ENCODE data around the gene CHD8.
A peak's percentile ranks its signal among the peaks of the same experiment; 100 is the strongest.
"Not testable (repeated sequence)": the region's sequence is repeated elsewhere in the genome, so short reads cannot be mapped to it uniquely, and the experiment has no call there.

CHD8 gene

GRCh38 chr14:21382886-21383847, 72.8 kb downstream of the CHD8 start:
- TF ChIP-seq CTCF (conservative IDR thresholded peaks at IDR 0.05; ENCODE audit: low read depth): no peak
- CTCF ChIA-PET: interaction anchor here (0.5 to 0.6 kb wide), 2 partner anchors 80 to 802 kb away, joined by 3 read pairs; no protein-coding TSS in a partner anchor
- peak; percentile 52 for DNase-seq (ENCODE audit: low spot score)
- peak overlapping the region; percentile 91 for H3K27ac ChIP-seq
- POLR2A ChIA-PET (ENCODE audit: low non-redundant PET): interaction anchor here (0.6 kb wide), 1 partner anchor 922 kb away, joined by 3 read pairs; the partner anchor contains the start of gene PIP4P1

- POLR2A ChIA-PET (ENCODE audit: low non-redundant PET): interaction anchor here (0.6 kb wide), 1 partner anchor 921 kb away, joined by 3 read pairs; the partner anchor contains the start of gene PIP4P1
- CTCF ChIA-PET: interaction anchor here (0.7 kb wide), 1 partner anchor 74 kb away, joined by 3 read pairs; the partner anchor contains the start of gene CHD8
- TF ChIP-seq CTCF (conservative IDR thresholded peaks at IDR 0.05; ENCODE audit: low read depth): no peak
- DNase-seq (ENCODE audit: low spot score): no peak
- H3K27ac ChIP-seq: no peak overlapping the region
Observed at GRCh38 chr14:21382095-21382494, 73.8 kb downstream of the CHD8 start.

- CTCF ChIA-PET: interaction anchor here (0.9 kb wide), 1 partner anchor 22 kb away, joined by 3 read pairs; no protein-coding TSS in a partner anchor
Observed at GRCh38 chr14:21379338-21379737, 76.6 kb downstream of the CHD8 start.

GRCh38 chr14:21373980-21374379, 81.9 kb downstream of the CHD8 start:
- no peak for TF ChIP-seq CTCF (conservative IDR thresholded peaks at IDR 0.05; ENCODE audit: low read depth)
- ChIA-PET CTCF (no interaction called here), POLR2A (ENCODE audit: low non-redundant PET) (no interaction called here)
- no peak for DNase-seq (ENCODE audit: low spot score)
- no peak overlapping the region for H3K27ac ChIP-seq

More at GRCh38 chr14:21379338-21379737, 76.6 kb downstream of the CHD8 start:
- no peak for TF ChIP-seq CTCF (conservative IDR thresholded peaks at IDR 0.05; ENCODE audit: low read depth)
- DNase-seq (ENCODE audit: low spot score): no peak
- H3K27ac ChIP-seq: no peak overlapping the region
- POLR2A ChIA-PET (ENCODE audit: low non-redundant PET): no interaction called here

- POLR2A ChIA-PET (ENCODE audit: low non-redundant PET); DNase-seq (ENCODE audit: low spot score); H3K27ac ChIP-seq: not testable (repeated sequence)
- CTCF ChIA-PET: interaction anchor here (0.8 kb wide), 1 partner anchor 997 kb away, joined by 3 read pairs; no protein-coding TSS in a partner anchor
Observed at GRCh38 chr14:21372814-21373213, 83.1 kb downstream of the CHD8 start.

- no peak for DNase-seq (ENCODE audit: low spot score)
- ChIA-PET CTCF (no interaction called here), POLR2A (ENCODE audit: low non-redundant PET) (no interaction called here)
- no peak for TF ChIP-seq CTCF (conservative IDR thresholded peaks at IDR 0.05; ENCODE audit: low read depth)
- H3K27ac ChIP-seq: no peak overlapping the region
Observed at GRCh38 chr14:21369949-21370679, 85.8 kb downstream of the CHD8 start.

Data from RWPE1 (cell line).